Mucosa of stomach (tissue), 1 donor: Measurements from ENCODE around the gene ZNF322.

Experiments used
- H3K27me3 ChIP-seq: one replicate; pipeline ENCODE4 v1.7.0; 2013; ENCODE audit warnings: mild to moderate bottlenecking, low read length; ENCODE audit not compliant: control insufficient read depth, insufficient read depth
- H3K36me3 ChIP-seq: one replicate; pipeline ENCODE4 v1.7.0; 2013; ENCODE audit warnings: low read length; ENCODE audit not compliant: control insufficient read depth, insufficient read depth
- H3K4me1 ChIP-seq: one replicate; pipeline ENCODE4 v1.7.0; 2013; ENCODE audit warnings: mild to moderate bottlenecking, low read length; ENCODE audit not compliant: control insufficient read depth, insufficient read depth
- H3K4me3 ChIP-seq: one replicate; pipeline ENCODE4 v1.7.0; 2013; ENCODE audit warnings: low read length
- H3K9ac ChIP-seq: one replicate; pipeline ENCODE4 v1.7.0; 2013; ENCODE audit warnings: mild to moderate bottlenecking, low read length, moderate library complexity
- H3K9me3 ChIP-seq: one replicate; pipeline ENCODE4 v1.7.0; 2013; ENCODE audit warnings: mild to moderate bottlenecking, low read length, moderate library complexity; ENCODE audit not compliant: control insufficient read depth
- donor health status: Pancreatic carcinoma.

ZNF322 gene

DNA sequence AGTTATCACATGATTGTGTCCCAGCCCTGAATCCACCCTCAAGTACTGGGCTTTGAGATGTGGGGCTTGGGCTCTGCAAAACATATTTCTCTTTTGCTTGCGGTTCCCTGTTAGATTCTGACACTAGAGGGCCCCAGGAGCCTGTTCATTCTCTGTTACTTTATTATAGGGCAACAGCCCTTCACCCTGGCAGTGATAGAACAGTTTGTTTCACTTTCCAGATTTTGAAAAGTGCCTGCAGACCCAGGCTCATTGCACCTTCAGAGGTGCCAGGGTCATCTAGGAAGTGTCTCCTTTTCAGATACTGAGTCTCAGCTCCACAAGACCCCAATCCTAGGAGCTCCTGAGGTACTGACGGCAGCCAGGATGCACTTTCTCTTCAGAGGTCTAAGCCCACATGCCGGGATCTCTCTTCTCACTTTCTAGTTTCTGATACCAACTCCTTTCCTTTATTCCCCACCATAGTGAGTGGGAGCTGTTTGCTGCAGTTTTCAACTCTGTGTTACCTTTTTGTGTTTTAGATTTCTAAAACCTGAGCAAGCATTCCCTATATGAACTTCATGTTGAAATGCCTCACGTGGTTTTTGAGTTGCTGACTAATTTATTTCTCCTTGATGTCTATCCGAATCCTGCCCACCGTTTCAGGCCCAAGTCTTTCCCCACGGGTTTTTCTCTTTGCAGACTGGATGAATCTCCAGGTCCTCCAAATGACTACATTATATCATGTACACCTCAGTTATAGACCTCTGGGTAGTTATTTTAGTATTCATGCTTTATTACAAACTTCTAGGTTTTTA, 51.9 kb downstream of the ZNF322 start:
- H3K36me3 ChIP-seq = no peaks in the 10 kb centered on the region
- H3K9ac ChIP-seq = peak overlapping the region; percentile 33
- peaks cover 14% of the 10 kb centered on the region for H3K27me3 ChIP-seq
- H3K9me3 ChIP-seq = no peaks in the 10 kb centered on the region
- H3K4me3 ChIP-seq = no peak overlapping the region
- no peaks in the 10 kb centered on the region for H3K4me1 ChIP-seq

DNA sequence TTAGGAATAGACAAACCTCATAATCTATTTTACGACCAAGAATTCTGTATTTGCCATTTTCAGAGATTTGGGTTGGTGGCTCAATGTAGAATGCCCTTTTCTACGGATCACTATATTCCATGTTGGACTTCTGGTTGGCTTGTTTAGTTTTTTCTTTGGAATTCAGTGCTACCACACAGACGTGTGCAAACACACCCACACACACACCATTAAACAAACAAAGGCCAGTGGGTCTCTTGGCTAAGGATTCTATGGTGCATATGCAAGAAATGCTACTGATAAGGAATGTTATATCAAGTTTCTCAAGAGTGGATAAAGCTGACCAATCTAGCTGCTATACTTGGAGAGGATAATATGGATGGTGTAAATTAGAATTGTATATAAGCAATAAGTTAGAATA, 54.7 kb downstream of the ZNF322 start:
- H3K9ac ChIP-seq = no peak overlapping the region
- H3K36me3 ChIP-seq = no peaks in the 10 kb centered on the region
- H3K4me3 ChIP-seq = no peak overlapping the region
- H3K4me1 ChIP-seq = no peaks in the 10 kb centered on the region
- no peaks in the 10 kb centered on the region for H3K27me3 ChIP-seq
- H3K9me3 ChIP-seq = no peaks in the 10 kb centered on the region

DNA sequence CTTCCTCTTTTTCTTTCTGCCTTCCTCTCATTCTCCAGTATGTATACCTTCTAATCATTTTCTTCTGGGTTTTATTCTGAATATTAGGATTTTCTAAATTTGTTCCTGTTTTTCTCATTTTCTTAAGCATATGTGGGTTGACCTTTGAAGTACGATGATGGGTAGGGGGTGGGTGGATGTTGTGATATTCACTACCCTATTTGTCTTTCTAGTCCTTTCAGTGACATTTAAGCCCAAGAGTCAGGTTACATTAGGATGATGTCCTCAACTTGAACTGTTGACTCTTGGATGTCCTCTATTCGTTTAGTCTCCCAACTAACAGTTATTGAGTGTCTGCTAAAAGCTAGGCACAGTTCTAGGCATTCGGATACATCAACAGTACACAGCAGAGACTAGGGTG, 55.5 kb downstream of the ZNF322 start:
- H3K27me3 ChIP-seq = no peaks in the 10 kb centered on the region

DNA sequence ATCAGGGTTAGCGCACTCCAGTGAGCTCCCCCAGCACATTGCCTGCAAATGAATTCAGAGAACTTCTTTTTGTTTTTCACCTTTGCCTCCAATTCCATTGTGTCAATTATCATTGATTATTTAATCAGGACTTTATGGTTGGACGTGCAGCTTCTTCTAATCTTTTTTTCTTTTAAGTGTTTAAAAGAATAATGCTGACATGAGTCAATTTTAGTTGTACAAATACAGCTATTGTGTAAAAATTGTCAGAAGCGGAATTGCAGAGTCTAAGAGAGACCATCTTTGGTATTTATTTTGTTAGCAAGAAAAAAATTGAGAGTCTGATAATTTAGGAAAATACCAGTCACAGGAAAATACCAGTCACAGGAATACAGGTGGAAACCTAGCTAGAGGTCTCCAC, 57.3 kb downstream of the ZNF322 start:
- no peaks in the 10 kb centered on the region for H3K27me3 ChIP-seq
- peaks cover 7% of the 10 kb centered on the region for H3K4me1 ChIP-seq
- H3K36me3 ChIP-seq = no peaks in the 10 kb centered on the region
- H3K9ac ChIP-seq = no peak overlapping the region
- H3K4me3 ChIP-seq = no peak overlapping the region
- H3K9me3 ChIP-seq = no peaks in the 10 kb centered on the region

More for the DNA sequence above, 55.5 kb downstream of the ZNF322 start:
- no peaks in the 10 kb centered on the region for H3K9me3 ChIP-seq
- no peaks in the 10 kb centered on the region for H3K36me3 ChIP-seq
- no peak overlapping the region for H3K9ac ChIP-seq
- H3K4me3 ChIP-seq = no peak overlapping the region
- no peaks in the 10 kb centered on the region for H3K4me1 ChIP-seq

DNA sequence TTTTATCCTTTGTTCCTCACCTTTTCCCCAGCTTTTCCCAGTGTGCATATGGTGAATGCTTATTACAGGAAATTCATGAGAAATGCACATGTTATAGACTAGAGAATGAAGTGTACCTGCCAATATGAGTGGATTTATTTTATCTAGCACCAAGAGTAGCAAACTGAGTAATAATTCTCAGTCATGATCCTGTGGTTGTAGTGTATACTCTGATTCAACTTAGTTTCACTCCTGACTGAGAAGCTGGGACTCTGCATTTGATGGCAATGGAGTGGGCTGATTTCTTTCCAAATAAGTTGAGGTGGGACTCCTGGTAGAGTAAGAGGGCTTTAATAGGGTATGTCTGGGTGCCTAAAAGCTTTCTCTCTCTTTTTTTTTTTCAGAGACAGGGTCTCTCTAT, 58.8 kb downstream of the ZNF322 start:
- H3K27me3 ChIP-seq = no peaks in the 10 kb centered on the region
- H3K36me3 ChIP-seq = no peaks in the 10 kb centered on the region
- H3K4me3 ChIP-seq = no peak overlapping the region
- peaks cover 7% of the 10 kb centered on the region for H3K4me1 ChIP-seq
- H3K9me3 ChIP-seq = no peaks in the 10 kb centered on the region
- H3K9ac ChIP-seq = no peak overlapping the region

DNA sequence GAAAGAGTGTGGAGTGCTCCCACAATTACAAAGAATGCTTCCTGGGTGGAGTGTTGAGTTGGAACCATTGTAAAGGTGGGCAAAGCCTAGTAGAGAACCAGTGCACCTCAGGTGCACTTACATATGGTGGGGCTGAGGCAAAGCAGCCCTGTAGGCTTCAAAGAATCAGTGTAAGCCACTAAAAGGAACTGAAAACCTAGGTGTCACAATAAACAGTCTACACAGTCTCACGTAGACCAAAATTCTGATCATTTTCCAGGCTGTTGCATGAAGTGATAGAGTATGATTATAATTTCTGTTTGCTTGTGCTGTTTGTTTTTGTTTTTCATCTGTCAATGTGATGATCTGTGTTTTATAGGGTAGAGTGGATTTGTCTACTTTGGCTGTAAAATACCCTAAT, 60.0 kb downstream of the ZNF322 start:
- Histone ChIP-seq H3K27me3 (no peaks in the 10 kb centered on the region), H3K9ac (no peak overlapping the region), H3K4me1 (peaks cover 7% of the 10 kb centered on the region), H3K4me3 (no peak overlapping the region), H3K36me3 (no peaks in the 10 kb centered on the region), H3K9me3 (no peaks in the 10 kb centered on the region)

DNA sequence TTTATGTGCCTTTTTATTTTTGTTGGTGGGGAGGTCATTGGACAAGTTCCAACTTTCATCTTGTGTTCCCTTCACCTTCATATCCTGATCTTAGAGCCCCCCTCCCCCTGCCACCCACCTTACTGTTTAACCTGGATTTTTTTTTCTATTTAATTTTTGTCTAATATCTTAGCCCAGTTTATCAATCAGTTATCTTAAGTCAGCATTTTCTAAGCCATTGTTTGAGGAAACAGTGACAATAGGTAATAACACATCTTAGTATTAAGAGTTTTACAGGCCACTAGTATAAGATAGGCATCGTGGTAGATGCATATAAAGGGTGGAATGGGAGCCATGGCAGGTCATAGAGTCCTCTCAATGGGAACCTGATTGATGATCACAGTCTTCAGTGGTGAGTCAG, 60.4 kb downstream of the ZNF322 start:
- Histone ChIP-seq H3K36me3 (no peaks in the 10 kb centered on the region), H3K27me3 (peaks cover 4% of the 10 kb centered on the region), H3K4me3 (no peak overlapping the region), H3K9me3 (no peaks in the 10 kb centered on the region), H3K4me1 (peaks cover 7% of the 10 kb centered on the region), H3K9ac (no peak overlapping the region)

DNA sequence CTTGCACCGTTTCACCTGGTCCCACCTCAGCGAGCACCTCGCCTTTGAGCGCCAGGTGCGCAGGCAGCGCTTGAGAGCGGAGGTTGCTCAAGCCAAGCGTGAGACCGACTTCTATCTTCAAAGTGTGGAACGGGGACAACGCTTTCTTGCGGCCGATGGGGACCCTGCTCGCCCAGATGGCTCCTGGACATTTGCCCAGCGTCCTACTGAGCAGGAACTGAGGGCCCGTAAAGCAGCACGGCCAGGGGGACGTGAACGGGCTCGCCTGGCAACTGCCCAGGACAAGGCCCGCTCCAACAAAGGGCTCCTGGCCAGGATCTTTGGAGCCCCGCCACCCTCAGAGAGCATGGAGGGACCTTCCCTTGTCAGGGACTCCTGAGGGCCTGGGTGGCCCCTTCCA, 61.3 kb downstream of the ZNF322 start:
- no peak overlapping the region for H3K9ac ChIP-seq
- no peaks in the 10 kb centered on the region for H3K36me3 ChIP-seq
- peaks cover 7% of the 10 kb centered on the region for H3K4me1 ChIP-seq
- no peak overlapping the region for H3K4me3 ChIP-seq
- no peaks in the 10 kb centered on the region for H3K9me3 ChIP-seq
- H3K27me3 ChIP-seq = peaks cover 5% of the 10 kb centered on the region

DNA sequence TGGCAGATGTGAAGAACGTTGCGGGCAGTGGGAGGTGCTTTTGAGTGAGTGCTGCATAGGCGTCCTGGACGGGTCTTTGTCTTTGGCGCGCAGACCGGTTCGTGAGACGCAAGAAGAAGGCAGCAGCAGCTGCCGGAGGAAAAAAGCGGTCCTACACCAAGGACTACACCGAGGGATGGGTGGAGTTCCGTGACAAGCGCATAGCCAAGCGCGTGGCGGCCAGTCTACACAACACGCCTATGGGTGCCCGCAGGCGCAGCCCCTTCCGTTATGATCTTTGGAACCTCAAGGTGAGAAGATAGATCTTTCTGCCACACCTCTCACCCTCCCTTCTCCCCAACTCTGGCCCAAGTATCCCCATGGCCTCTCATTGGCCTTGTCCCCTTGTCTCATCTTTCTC, 61.7 kb downstream of the ZNF322 start:
- H3K4me3 ChIP-seq = peak overlapping the region; percentile 82
- H3K27me3 ChIP-seq = peaks cover 7% of the 10 kb centered on the region
- H3K9ac ChIP-seq = peak overlapping the region; percentile 91
- H3K4me1 ChIP-seq = peaks cover 7% of the 10 kb centered on the region
- H3K9me3 ChIP-seq = no peaks in the 10 kb centered on the region
- no peaks in the 10 kb centered on the region for H3K36me3 ChIP-seq

DNA sequence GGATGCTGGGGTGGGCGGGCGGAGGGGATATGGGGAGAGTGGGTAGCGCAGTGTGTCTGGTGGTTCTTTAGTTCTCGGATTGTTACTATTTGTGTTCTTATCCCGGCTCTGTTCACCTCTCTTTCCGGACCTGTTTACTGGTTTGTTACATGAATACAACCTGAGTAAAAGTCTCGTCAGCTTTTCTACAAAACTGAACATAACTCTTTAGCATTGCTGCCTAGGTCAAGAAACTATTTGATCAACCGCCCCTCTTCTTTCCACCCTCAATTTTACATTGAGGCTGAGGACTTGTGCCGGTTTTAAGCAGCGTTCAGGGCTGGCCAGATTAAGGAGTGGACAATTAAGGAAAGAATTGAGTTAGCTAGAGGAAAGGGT, 62.2 kb downstream of the ZNF322 start:
- peaks cover 7% of the 10 kb centered on the region for H3K4me1 ChIP-seq

DNA sequence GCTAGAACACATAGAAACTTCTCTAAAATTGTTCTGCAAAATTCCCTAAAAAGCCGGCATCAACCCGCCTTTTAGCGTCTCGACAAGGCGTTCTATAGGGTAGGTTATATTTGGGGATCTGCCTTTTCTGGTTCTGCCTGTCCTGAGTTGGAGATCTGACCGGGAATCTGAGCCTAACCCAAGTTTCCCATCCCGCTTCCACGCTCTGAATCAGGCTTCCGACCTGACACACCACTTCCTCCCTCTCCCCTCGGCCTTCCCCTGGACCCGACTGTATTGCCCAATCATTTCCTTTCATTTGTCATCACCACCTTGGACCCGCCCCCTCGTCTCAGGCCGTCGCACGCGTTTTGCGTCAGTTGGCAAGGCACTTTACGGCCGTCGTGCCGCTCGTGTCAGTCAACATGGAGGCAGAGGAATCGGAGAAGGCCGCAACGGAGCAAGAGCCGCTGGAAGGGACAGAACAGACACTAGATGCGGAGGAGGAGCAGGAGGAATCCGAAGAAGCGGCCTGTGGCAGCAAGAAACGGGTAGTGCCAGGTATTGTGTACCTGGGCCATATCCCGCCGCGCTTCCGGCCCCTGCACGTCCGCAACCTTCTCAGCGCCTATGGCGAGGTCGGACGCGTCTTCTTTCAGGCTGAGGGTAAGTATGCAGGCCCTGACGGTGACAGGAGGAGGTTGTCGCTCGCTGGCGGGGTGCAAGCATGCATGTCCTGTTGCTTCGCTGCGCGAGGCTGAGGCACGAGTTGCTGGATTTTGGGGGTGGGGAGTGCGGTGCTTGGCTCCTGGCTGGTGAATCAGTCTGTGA, 62.8 kb downstream of the ZNF322 start, which contains the start of gene ABT1:
Gene ABT1 (plus strand): TSS at position 375 of the 810 bp plus-strand sequence. CDS start 30 bp downstream, at position 405.
- no peaks in the 10 kb centered on the region for H3K9me3 ChIP-seq
- H3K27me3 ChIP-seq = peaks cover 17% of the 10 kb centered on the region
- H3K4me1 ChIP-seq = peaks cover 7% of the 10 kb centered on the region
- peak within 1 kb of the TSS; percentile 82 for H3K4me3 ChIP-seq
- no peaks in the 10 kb centered on the region for H3K36me3 ChIP-seq
- H3K9ac ChIP-seq = peak within 1 kb of the TSS; percentile 91

More for the DNA sequence above, 62.2 kb downstream of the ZNF322 start:
- Histone ChIP-seq H3K36me3 (no peaks in the 10 kb centered on the region), H3K27me3 (peaks cover 12% of the 10 kb centered on the region), H3K9ac (peak overlapping the region; percentile 91), H3K4me3 (peak overlapping the region; percentile 82), H3K9me3 (no peaks in the 10 kb centered on the region)

DNA sequence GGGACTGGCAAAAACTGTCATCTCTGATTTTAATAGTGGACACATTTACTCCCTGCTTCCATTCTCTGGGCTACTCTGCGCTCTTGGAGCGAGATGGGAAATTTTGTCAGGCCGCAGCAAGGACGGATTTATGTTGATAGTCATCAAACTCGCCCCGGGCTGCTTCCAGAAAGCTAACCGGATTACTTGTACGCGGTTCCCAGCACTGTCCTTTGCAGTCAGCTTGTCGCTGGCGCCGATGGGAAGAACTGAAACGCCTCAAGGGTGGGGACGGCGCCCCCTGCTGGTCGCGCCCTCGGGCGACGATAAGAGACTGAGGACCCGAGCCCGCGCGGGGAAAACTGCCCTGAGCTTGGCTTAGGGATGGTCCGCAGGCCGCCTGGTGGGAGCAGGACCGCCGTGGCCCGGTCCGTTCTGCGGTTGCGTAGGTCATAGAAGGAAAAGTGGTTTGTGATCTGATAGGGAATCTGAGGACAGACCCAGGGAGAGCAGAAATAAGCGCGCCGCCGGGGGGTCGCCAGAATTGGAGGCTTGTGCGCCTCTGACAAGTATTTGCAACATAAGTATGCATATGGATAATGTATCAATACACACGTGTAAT, 63.8 kb downstream of the ZNF322 start:
- no peaks in the 10 kb centered on the region for H3K9me3 ChIP-seq
- peak overlapping the region; percentile 7 for H3K4me3 ChIP-seq
- peak overlapping the region; percentile 53 for H3K9ac ChIP-seq
- peaks cover 17% of the 10 kb centered on the region for H3K27me3 ChIP-seq
- H3K36me3 ChIP-seq = no peaks in the 10 kb centered on the region
- H3K4me1 ChIP-seq = peaks cover 7% of the 10 kb centered on the region
